Smooth muscle cell (in vitro differentiated cells): ENCODE measurements around the gene THAP4. TPM values are rescaled to one million over a fixed set of nuclear protein-coding genes. Genes with fewer than 3 reads are reported as not detected.

Source experiments
- DNase-seq: peaks from one replicate; lab custom pipeline; 2025; ENCODE audit not compliant: unreplicated experiment; lab: John Stamatoyannopoulos, UW
- H2AFZ ChIP-seq: fragments of 200-600 bp; sonication (generic); 2 replicates; pipeline ENCODE4 v1.6.0; 2016; ENCODE audit warnings: antibody characterized with exemption, low read depth, mild to moderate bottlenecking
- H3F3A ChIP-seq: fragments of 200-600 bp; sonication (generic); 2 replicates; pipeline ENCODE4 v1.6.0; 2017; ENCODE audit warnings: antibody characterized with exemption, low read depth
- H3K27ac ChIP-seq: fragments of 200-600 bp; sonication (generic); 2 replicates; pipeline ENCODE4 v1.5.1; 2016; ENCODE audit warnings: low read depth, mild to moderate bottlenecking
- H3K27me3 ChIP-seq: fragments of 200-600 bp; sonication (generic); 2 replicates; pipeline ENCODE4 v1.6.1; 2016; ENCODE audit warnings: low read depth, mild to moderate bottlenecking
- H3K36me3 ChIP-seq: fragments of 200-600 bp; sonication (generic); 2 replicates; pipeline ENCODE4 v1.5.1; 2016; ENCODE audit warnings: low read depth
- H3K4me1 ChIP-seq: fragments of 200-600 bp; sonication (generic); 2 replicates; pipeline ENCODE4 v1.5.1; 2016; ENCODE audit warnings: low read depth
- H3K4me2 ChIP-seq: fragments of 200-600 bp; sonication (generic); 2 replicates; pipeline ENCODE4 v1.6.0; 2016; ENCODE audit warnings: mild to moderate bottlenecking
- H3K4me3 ChIP-seq: fragments of 200-600 bp; sonication (generic); 2 replicates; pipeline ENCODE4 v1.5.1; 2016; ENCODE audit warnings: mild to moderate bottlenecking
- H3K79me2 ChIP-seq: fragments of 200-600 bp; sonication (generic); 2 replicates; pipeline ENCODE4 v1.6.0; 2016; ENCODE audit warnings: low read depth, mild to moderate bottlenecking
- H3K9ac ChIP-seq: fragments of 200-600 bp; sonication (generic); 2 replicates; pipeline ENCODE4 v1.6.0; 2016; ENCODE audit warnings: low read depth
- H3K9me3 ChIP-seq: fragments of 200-600 bp; sonication (generic); replicated peaks from 2 replicates; pipeline ENCODE4 v1.5.1; 2016; ENCODE audit warnings: low read depth
- H4K20me1 ChIP-seq: fragments of 200-600 bp; sonication (generic); 2 replicates; pipeline ENCODE4 v1.6.0; 2016; ENCODE audit warnings: low read depth
- CTCF ChIP-seq: fragments of 200-600 bp; sonication (generic); IDR thresholded peaks from 2 replicates; pipeline ENCODE4 v1.5.1; 2017; ENCODE audit warnings: borderline replicate concordance, mild to moderate bottlenecking, antibody characterized with exemption; ENCODE audit not compliant: insufficient read depth, poor library complexity, severe bottlenecking
- WGBS: methylation state at CpG from one replicate; pipeline ENCODE4 v1.1.7; 2016; ENCODE audit warnings: low lambda C conversion rate; 5-methylcytosine and 5-hydroxymethylcytosine counted together
- polyA plus RNA-seq: library from polyadenylated mRNA; unstranded; fragments of >200 nt; fragmentation: Nextera tagmentation; extraction: Ambion mirVana; gene quantifications from 2 replicates; pipeline ENCODE4 v1.2.1, GENCODE V29; 2016
- total RNA-seq: library from RNA; depleted of rRNA; stranded (reverse); fragments of >200 nt; gene quantifications from 2 replicates; pipeline ENCODE4 v1.2.3, GENCODE V29; 2014

The THAP4 gene
- total and polyA plus RNA-seq, 2 experiments from 2014 or later: 23.1 to 38.8 TPM

GRCh38 chr2:241676665-241677064 is 39.7 kb upstream of the THAP4 start:
- no peaks in the 10 kb centered on the region for H3K36me3 ChIP-seq
- no peak for TF ChIP-seq CTCF
- no peaks in the 10 kb centered on the region for H3K27me3 ChIP-seq
- H2AFZ ChIP-seq: no peak overlapping the region
- H3K27ac ChIP-seq: no peak overlapping the region
- DNase-seq: no peak
- H3F3A ChIP-seq: peaks cover 14% of the 10 kb centered on the region
- no peaks in the 10 kb centered on the region for H3K9me3 ChIP-seq
- no peak overlapping the region for H3K4me3 ChIP-seq
- H4K20me1 ChIP-seq: peaks cover 6% of the 10 kb centered on the region
- H3K79me2 ChIP-seq: peaks cover 4% of the 10 kb centered on the region
- H3K4me1 ChIP-seq: no peaks in the 10 kb centered on the region
- H3K4me2 ChIP-seq: no peak overlapping the region
- WGBS: 97% methylated on average over 17 of the region's 17 CpGs
- no peak overlapping the region for H3K9ac ChIP-seq

- Histone ChIP-seq H3F3A (peaks cover 8% of the 10 kb centered on the region), H3K4me3 (no peak overlapping the region), H3K27ac (no peak overlapping the region), H3K79me2 (peaks cover 4% of the 10 kb centered on the region), H3K9ac (no peak overlapping the region), H3K36me3 (no peaks in the 10 kb centered on the region), H3K4me1 (no peaks in the 10 kb centered on the region), H2AFZ (no peak overlapping the region), H3K27me3 (no peaks in the 10 kb centered on the region), H4K20me1 (no peaks in the 10 kb centered on the region), H3K4me2 (no peak overlapping the region), H3K9me3 (no peaks in the 10 kb centered on the region)
- no peak for DNase-seq
- no peak for TF ChIP-seq CTCF
- WGBS: 93% methylated on average over 17 of the region's 17 CpGs
Measured at GRCh38 chr2:241675885-241676284, 38.9 kb upstream of the THAP4 start.

DNA sequence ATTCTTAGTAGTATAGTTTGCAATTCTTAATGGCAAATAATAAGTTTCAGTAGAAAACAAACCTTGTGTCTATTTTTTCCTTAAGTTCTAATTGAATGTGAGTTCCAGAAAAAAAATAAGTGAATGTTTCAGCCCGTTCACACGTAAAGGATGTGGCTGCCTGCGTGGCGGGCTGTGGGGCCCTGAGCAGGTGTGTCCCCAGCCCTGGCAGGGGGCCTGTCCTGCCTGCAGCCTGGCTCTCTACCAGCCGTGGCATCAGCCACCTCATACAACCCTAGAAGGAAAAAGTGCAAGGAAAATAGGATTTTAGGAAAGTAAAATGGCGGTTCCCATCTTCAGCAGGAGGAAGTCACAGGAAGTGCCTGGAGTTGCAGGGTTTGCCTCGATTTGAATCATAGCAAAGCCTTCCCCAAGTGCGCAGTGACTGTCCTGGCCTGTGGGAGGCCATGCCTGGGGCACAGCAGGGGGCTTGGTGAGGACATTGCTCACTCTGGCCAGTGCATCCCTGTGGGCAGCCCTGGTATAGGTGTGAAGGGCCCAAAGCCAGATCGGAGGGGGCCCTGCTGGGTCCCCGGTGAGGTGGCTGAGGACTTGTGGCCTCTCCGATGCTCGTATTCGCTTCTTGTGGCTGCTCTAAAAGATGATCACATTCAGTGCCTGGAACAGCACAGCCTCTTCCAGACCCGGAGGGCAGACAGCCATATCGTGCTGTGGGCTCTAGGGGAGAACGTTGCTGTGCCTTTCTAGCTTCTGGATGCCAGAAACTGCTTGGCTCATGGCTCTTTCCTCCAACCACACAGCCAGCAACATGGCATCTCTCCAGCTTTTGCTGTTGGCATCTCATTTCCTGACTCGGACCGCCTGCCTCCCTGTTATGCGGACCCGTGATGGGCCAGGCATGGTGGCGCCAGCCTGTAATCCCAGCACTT is 37.1 kb upstream of the THAP4 start:
- no peaks in the 10 kb centered on the region for H3K9me3 ChIP-seq
- no peaks in the 10 kb centered on the region for H4K20me1 ChIP-seq
- H3F3A ChIP-seq: peaks cover 8% of the 10 kb centered on the region
- DNase-seq: no peak
- H3K4me1 ChIP-seq: no peaks in the 10 kb centered on the region
- no peak for TF ChIP-seq CTCF
- H3K4me3 ChIP-seq: no peak overlapping the region
- no peaks in the 10 kb centered on the region for H3K27me3 ChIP-seq
- no peak overlapping the region for H3K27ac ChIP-seq
- no peak overlapping the region for H3K9ac ChIP-seq
- no peaks in the 10 kb centered on the region for H3K36me3 ChIP-seq
- no peak overlapping the region for H2AFZ ChIP-seq
- H3K4me2 ChIP-seq: no peak overlapping the region
- WGBS: 95% methylated on average over 21 of the region's 21 CpGs
- no peaks in the 10 kb centered on the region for H3K79me2 ChIP-seq
